CD8-positive, alpha-beta memory T cell (primary cell): ENCODE measurements around the gene FAHD2A. TPM values are rescaled to one million over a fixed set of nuclear protein-coding genes. Genes with fewer than 3 reads are reported as not detected.

ENCODE experiments used
- CTCF ChIA-PET: fragments of 350-600 bp; sonication (Branson Sonifier 250); formaldehyde crosslinking; loops from one replicate; lab custom pipeline; 2021; ENCODE audit warnings: antibody characterized with exemption; lab: Charles Lee
- POLR2A ChIA-PET: fragments of 350-600 bp; sonication (Branson Sonifier 250); formaldehyde crosslinking; loops from one replicate; lab custom pipeline; 2021; ENCODE audit warnings: antibody characterized with exemption; lab: Charles Lee
- DNase-seq, 5 donors: peaks; one replicate each; pipeline versions ENCODE4 v3.0.0 to v3.0.0-alpha.2; 2020 to 2022; ENCODE audit warnings: mixed read lengths in 1 of 5
- H3K27ac ChIP-seq: one replicate; pipeline ENCODE4 v1.7.0; 2013; ENCODE audit warnings: low read depth, mild to moderate bottlenecking, low read length, moderate library complexity
- H3K27me3 ChIP-seq: 2 replicates; pipeline ENCODE4 v1.7.0; 2013; ENCODE audit warnings: low read length, mild to moderate bottlenecking; ENCODE audit not compliant: insufficient read depth, poor library complexity, severe bottlenecking
- H3K36me3 ChIP-seq: 2 replicates; pipeline ENCODE4 v1.7.0; 2013; ENCODE audit warnings: mild to moderate bottlenecking, low read length, moderate library complexity; ENCODE audit not compliant: insufficient read depth
- H3K4me1 ChIP-seq: 2 replicates; pipeline ENCODE4 v1.7.0; 2013; ENCODE audit warnings: mild to moderate bottlenecking, low read length, moderate library complexity; ENCODE audit not compliant: insufficient read depth
- H3K4me3 ChIP-seq: 2 replicates; pipeline ENCODE4 v1.7.0; 2013; ENCODE audit warnings: mild to moderate bottlenecking, low read length
- H3K9me3 ChIP-seq: 2 replicates; pipeline ENCODE4 v1.7.0; 2013; ENCODE audit warnings: mild to moderate bottlenecking, low read length
- H3K27ac Mint-ChIP-seq, 8 donors: one replicate each; pipeline ENCODE4 v1.8.0; 2020 to 2021; ENCODE audit warnings: mixed read lengths in 8 of 8, mild to moderate bottlenecking in 6 of 8, inconsistent platforms in 3 of 8, moderate library complexity in 3 of 8
- H3K27me3 Mint-ChIP-seq, 2 donors: one replicate each; pipeline ENCODE4 v1.8.0; 2020 to 2021; ENCODE audit warnings: mixed read lengths in 2 of 2, mild to moderate bottlenecking in 1 of 2, moderate library complexity in 1 of 2
- H3K36me3 Mint-ChIP-seq, 3 donors: one replicate each; pipeline ENCODE4 v1.8.0; 2020 to 2021; ENCODE audit warnings: mixed read lengths in 3 of 3, inconsistent platforms in 1 of 3, mild to moderate bottlenecking in 1 of 3
- H3K4me1 Mint-ChIP-seq, 3 donors: one replicate each; pipeline ENCODE4 v1.8.0; 2020 to 2021; ENCODE audit warnings: mixed read lengths in 3 of 3, inconsistent platforms in 1 of 3, mild to moderate bottlenecking in 1 of 3
- H3K4me3 Mint-ChIP-seq, 7 donors: one replicate each; pipeline ENCODE4 v1.8.0; 2020 to 2021; ENCODE audit warnings: mixed read lengths in 7 of 7, mild to moderate bottlenecking in 6 of 7, moderate library complexity in 4 of 7, inconsistent platforms in 2 of 7
- H3K9me3 Mint-ChIP-seq, 5 donors: one replicate each; pipeline ENCODE4 v1.8.0; 2020 to 2022; ENCODE audit warnings: mixed read lengths in 5 of 5, mild to moderate bottlenecking in 3 of 5, moderate library complexity in 2 of 5, inconsistent platforms in 1 of 5
- polyA plus RNA-seq: library from polyadenylated mRNA; unstranded; fragments of 300-500 nt; fragmentation: Illumina TruSeq; gene quantifications from one replicate; pipeline ENCODE4 v1.2.3, GENCODE V29; 2021
- total RNA-seq, 2 experiments: library from RNA; stranded (reverse); gene quantifications; one replicate each; pipeline ENCODE4 v1.2.3, GENCODE V29; 2021

FAHD2A gene
- total and polyA plus RNA-seq, 3 experiments from 2014 or later = 20.0 to 32.3 (median 28.8) TPM

DNA sequence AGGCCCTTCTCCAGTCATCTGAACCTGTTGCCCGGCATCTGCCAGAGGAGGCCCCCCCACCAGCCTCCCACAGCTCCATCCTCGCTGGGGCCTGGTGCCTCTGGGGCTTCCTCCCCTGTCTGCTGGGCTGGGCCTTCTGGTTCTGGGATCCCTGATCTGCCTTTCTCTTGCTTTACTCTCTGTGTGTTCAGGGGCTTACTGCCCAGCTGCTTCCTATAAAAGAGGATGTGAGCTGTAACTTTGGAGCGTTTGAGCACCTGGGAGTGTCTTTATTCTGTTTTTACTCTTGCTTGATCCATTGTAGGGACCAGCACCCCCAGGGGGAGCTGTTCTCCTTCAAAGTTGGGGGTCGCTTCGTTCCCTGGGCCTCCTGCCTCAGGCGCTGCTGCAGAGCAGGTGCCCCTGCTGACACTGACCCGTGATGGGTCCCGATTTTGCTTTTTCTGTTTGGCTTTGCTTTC lies 23.1 kb upstream of the FAHD2A start:
- H3K4me3 ChIP-seq = no peak overlapping the region
- DNase-seq = no peak
- Mint-ChIP-seq H3K36me3 (no peaks in the 10 kb centered on the region), H3K4me1 (no peaks in the 10 kb centered on the region), H3K4me3 (no peak overlapping the region), H3K9me3 (no peaks in the 10 kb centered on the region), H3K27me3 (peaks cover 14 to 22% of the 10 kb centered on the region in 2 donors), H3K27ac (no peak overlapping the region)
- H3K9me3 ChIP-seq = no peaks in the 10 kb centered on the region
- no peaks in the 10 kb centered on the region for H3K4me1 ChIP-seq
- H3K27me3 ChIP-seq = no peaks in the 10 kb centered on the region
- ChIA-PET CTCF (no interaction called here), POLR2A (no interaction called here)
- H3K36me3 ChIP-seq = no peaks in the 10 kb centered on the region
- no peak overlapping the region for H3K27ac ChIP-seq

DNA sequence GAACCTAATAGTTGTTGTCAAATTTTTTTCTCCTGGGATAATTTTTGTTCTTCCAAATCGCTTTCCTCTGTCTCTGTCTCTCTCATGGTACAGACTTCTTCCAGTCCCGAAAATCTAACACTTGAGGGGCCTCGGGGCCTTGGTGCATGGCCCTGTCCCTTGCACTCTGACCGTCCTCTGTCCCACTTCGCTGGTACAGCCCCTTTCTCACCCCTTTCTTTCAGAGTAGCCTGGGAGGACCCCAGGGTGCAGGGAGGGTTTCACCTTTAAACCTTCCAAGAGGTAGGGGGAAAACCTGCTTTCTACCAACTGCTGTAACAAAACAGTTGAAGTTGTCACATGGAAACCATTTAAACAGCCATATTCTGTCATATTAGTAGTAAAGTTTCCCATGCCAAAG lies 22.2 kb upstream of the FAHD2A start:
- H3K27me3 Mint-ChIP-seq = peaks cover 9 to 23% of the 10 kb centered on the region in 2 donors
- H3K27me3 ChIP-seq = no peaks in the 10 kb centered on the region
- no peaks in the 10 kb centered on the region for H3K36me3 Mint-ChIP-seq
- no peak for DNase-seq
- H3K4me3 ChIP-seq = no peak overlapping the region
- no peak overlapping the region for H3K4me3 Mint-ChIP-seq
- no peaks in the 10 kb centered on the region for H3K36me3 ChIP-seq
- H3K4me1 ChIP-seq = no peaks in the 10 kb centered on the region
- POLR2A ChIA-PET = no interaction called here
- H3K4me1 Mint-ChIP-seq = no peaks in the 10 kb centered on the region
- no peak overlapping the region for H3K27ac ChIP-seq
- H3K9me3 ChIP-seq = no peaks in the 10 kb centered on the region
- H3K9me3 Mint-ChIP-seq = no peaks in the 10 kb centered on the region
- no peak overlapping the region for H3K27ac Mint-ChIP-seq
- CTCF ChIA-PET = interaction anchor here (1.4 kb wide), 1 partner anchor 9 kb away, joined by 3 read pairs; no protein-coding TSS in a partner anchor

DNA sequence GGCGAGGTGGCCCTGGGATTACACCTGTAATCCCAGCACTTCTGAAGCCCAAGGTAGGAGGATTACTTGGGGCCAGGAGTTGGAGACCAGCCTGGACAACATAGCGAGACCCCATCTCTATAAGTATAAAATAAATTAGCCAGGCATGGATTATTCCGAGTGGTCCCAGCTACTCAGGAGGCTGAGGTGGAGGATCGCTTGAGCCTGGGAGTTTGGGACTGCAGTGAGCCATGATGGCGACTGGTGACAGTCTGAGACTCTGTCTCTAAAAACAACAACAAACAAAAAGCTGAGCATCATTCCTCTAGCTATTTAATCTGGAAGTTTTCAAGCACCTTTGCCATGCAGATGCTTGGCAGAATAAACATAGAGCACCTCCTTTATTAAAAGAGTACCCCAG lies 21.8 kb upstream of the FAHD2A start:
- no peaks in the 10 kb centered on the region for H3K36me3 Mint-ChIP-seq

DNA sequence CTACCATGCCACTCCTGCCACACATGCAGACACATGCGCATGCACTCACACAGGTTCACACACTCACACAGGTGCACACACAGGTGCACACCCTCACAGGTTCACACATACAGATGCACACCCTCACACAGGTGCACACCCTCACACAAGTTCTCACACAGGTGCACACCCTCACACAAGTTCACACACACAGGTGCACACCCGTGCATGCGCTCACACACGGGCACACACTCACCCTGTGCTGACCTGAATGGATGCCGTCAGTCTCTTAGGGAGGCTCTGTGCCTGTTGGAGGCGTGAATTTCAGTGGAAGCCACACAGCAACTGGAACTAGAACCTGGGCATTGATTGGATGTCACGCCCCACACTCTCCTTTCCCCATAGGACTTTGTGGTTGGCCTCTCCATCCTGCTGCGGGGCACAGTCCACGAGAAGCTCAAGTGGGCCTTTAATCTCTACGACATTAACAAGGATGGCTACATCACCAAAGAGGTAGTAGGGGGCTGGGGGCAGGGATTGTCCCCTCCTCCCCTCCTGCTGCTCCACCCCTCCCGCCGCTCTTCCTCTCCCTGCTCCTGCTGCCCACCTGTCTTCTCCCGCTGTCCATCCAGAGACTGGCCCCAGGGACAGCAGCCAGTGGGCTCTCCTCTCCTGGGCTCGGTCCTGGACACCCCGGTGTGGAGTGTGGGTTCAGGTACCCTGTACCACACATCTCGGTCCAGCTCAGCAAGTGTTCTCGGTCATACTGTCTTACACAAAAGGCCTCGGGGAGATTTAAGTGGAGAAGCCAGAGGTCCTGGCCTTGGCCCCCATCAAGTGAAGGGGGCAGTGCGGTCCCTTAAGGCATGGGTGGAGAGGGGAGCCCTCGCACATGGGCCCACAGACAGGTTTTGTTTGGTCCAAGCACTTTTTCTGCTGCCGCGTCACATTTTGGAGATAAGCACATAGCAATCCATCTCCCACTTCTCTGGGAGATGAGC lies 21.0 kb upstream of the FAHD2A start:
- CTCF ChIA-PET = interaction anchor here (1.4 kb wide), 1 partner anchor 10 kb away, joined by 3 read pairs; no protein-coding TSS in a partner anchor

More for the DNA sequence above, 21.8 kb upstream of the FAHD2A start:
- no peaks in the 10 kb centered on the region for H3K9me3 ChIP-seq
- H3K27me3 ChIP-seq = no peaks in the 10 kb centered on the region
- Mint-ChIP-seq H3K4me1 (no peaks in the 10 kb centered on the region), H3K27me3 (peaks cover 6 to 22% of the 10 kb centered on the region in 2 donors), H3K4me3 (no peak overlapping the region), H3K27ac (no peak overlapping the region), H3K9me3 (no peaks in the 10 kb centered on the region)
- H3K27ac ChIP-seq = no peak overlapping the region
- no peak for DNase-seq
- POLR2A ChIA-PET = no interaction called here
- H3K4me3 ChIP-seq = no peak overlapping the region
- CTCF ChIA-PET = interaction anchor here (1.4 kb wide), 1 partner anchor 9 kb away, joined by 3 read pairs; no protein-coding TSS in a partner anchor
- no peaks in the 10 kb centered on the region for H3K4me1 ChIP-seq
- H3K36me3 ChIP-seq = no peaks in the 10 kb centered on the region

DNA sequence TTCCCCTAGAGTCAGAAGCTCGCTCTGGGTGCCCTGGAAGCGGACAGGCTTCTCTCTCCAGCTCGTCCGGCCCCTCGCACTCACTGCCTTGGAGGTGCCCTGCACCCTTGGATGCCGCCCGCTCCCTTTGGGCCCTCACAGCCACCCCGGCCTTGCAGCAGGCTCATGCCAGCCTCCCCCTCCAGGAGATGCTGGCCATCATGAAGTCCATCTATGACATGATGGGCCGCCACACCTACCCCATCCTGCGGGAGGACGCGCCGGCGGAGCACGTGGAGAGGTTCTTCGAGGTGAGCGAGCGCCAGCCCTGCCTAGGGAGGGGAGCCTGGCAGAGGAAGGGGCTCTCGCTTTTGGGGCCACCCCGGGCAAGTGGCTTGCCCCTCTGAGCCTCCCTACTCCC lies 20.3 kb upstream of the FAHD2A start:
- H3K27me3 ChIP-seq = no peaks in the 10 kb centered on the region
- POLR2A ChIA-PET = no interaction called here

More for the DNA sequence above, 21.0 kb upstream of the FAHD2A start:
- Histone ChIP-seq H3K27ac (no peak overlapping the region), H3K4me1 (no peaks in the 10 kb centered on the region), H3K36me3 (no peaks in the 10 kb centered on the region), H3K9me3 (no peaks in the 10 kb centered on the region), H3K4me3 (no peak overlapping the region), H3K27me3 (no peaks in the 10 kb centered on the region)
- H3K36me3 Mint-ChIP-seq = no peaks in the 10 kb centered on the region
- H3K9me3 Mint-ChIP-seq = no peaks in the 10 kb centered on the region
- peaks cover 4 to 19% of the 10 kb centered on the region in 2 donors for H3K27me3 Mint-ChIP-seq
- H3K4me3 Mint-ChIP-seq = no peak overlapping the region
- no peaks in the 10 kb centered on the region for H3K4me1 Mint-ChIP-seq
- POLR2A ChIA-PET = no interaction called here
- H3K27ac Mint-ChIP-seq = no peak overlapping the region
- DNase-seq = no peak

DNA sequence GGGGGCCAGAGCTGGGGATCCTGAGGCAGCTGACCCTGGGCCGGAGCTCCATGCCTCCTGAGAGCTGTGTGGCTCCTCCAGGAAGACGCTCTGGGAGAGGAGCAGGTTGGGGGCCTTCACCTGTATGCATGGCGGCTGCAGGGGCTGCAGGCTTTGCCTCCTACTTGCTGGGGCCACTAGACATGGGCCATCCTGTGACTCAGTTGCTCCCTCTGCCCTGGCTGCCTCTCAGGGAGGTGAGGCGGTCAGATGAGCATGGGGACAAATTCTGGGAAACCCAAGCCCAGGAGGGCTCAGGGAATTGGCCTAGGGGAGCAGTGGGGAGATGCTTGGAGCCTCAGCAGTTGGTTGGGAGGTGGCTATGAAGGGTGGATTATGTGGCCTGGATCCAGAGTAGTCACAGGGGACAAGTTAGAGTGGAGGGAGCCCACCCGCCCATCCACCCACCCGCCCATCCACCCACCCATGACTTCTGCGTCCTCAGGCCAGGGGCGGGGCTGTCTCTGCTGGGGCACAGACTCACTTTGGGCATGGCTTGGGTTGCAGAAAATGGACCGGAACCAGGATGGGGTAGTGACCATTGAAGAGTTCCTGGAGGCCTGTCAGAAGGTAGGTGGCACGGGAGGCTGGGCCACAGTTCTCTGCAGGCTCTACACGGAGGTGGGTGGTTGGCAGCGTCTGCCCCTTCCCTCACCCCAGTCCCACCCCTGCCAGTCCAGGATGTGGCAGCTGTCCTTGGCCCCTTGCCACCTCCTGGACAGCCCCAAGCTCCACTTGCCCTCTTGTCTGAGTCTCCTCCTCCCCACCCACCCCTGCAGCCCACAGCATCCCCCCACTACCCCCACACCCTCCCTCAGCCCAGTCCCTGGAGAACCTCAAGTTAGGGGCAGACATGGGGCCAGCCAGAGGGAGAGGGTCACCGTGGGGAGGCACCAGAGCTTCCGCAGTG lies 19.5 kb upstream of the FAHD2A start:
- POLR2A ChIA-PET = no interaction called here
- no peak overlapping the region for H3K27ac Mint-ChIP-seq
- no peak for DNase-seq

More for the DNA sequence above, 20.3 kb upstream of the FAHD2A start:
- DNase-seq = no peak
- H3K27ac Mint-ChIP-seq = no peak overlapping the region
- Histone ChIP-seq H3K4me1 (no peaks in the 10 kb centered on the region), H3K9me3 (no peaks in the 10 kb centered on the region), H3K36me3 (no peaks in the 10 kb centered on the region), H3K27ac (no peak overlapping the region), H3K4me3 (no peak overlapping the region)
- H3K36me3 Mint-ChIP-seq = no peaks in the 10 kb centered on the region
- H3K4me1 Mint-ChIP-seq = no peaks in the 10 kb centered on the region
- H3K4me3 Mint-ChIP-seq = no peak overlapping the region
- H3K27me3 Mint-ChIP-seq = peaks cover 4 to 17% of the 10 kb centered on the region in 2 donors
- CTCF ChIA-PET = no interaction called here
- no peaks in the 10 kb centered on the region for H3K9me3 Mint-ChIP-seq

DNA sequence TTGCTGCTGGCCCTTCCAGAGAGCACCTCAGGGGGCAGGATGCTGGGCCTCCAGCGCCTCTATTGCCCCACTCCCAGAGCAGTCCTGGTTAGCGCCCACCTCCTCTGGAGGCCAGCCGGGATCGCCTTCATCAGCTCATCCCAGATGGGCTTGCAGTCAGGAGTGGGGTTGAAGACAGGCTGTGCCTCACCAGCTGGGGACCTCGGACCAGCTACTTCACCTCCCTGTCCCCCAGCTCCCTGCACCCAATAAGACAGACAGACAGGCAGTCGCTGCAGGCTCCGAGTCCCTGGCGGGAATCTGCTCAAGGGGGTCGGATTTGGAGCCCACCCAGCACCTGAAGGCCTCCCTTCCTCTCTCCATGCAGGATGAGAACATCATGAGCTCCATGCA lies 18.9 kb upstream of the FAHD2A start:
- Mint-ChIP-seq H3K4me1 (no peaks in the 10 kb centered on the region), H3K27ac (no peak overlapping the region), H3K36me3 (no peaks in the 10 kb centered on the region), H3K9me3 (no peaks in the 10 kb centered on the region), H3K27me3 (peaks cover 6 to 25% of the 10 kb centered on the region in 2 donors), H3K4me3 (no peak overlapping the region)
- Histone ChIP-seq H3K4me1 (no peaks in the 10 kb centered on the region), H3K27me3 (no peaks in the 10 kb centered on the region), H3K4me3 (no peak overlapping the region), H3K36me3 (no peaks in the 10 kb centered on the region), H3K27ac (no peak overlapping the region), H3K9me3 (no peaks in the 10 kb centered on the region)
- POLR2A ChIA-PET = no interaction called here
- DNase-seq = no peak
- CTCF ChIA-PET = interaction anchor here (1.2 kb wide), 1 partner anchor 9 kb away, joined by 3 read pairs; no protein-coding TSS in a partner anchor

More for the DNA sequence above, 19.5 kb upstream of the FAHD2A start:
- H3K4me3 ChIP-seq = no peak overlapping the region
- H3K4me1 Mint-ChIP-seq = no peaks in the 10 kb centered on the region
- H3K4me3 Mint-ChIP-seq = no peak overlapping the region
- H3K27me3 ChIP-seq = no peaks in the 10 kb centered on the region
- H3K36me3 ChIP-seq = no peaks in the 10 kb centered on the region
- CTCF ChIA-PET = interaction anchor here (1.2 kb wide), 1 partner anchor 10 kb away, joined by 3 read pairs; no protein-coding TSS in a partner anchor
- no peaks in the 10 kb centered on the region for H3K9me3 Mint-ChIP-seq
- H3K4me1 ChIP-seq = no peaks in the 10 kb centered on the region
- no peaks in the 10 kb centered on the region for H3K36me3 Mint-ChIP-seq
- H3K27ac ChIP-seq = no peak overlapping the region
- peaks cover 6 to 25% of the 10 kb centered on the region in 2 donors for H3K27me3 Mint-ChIP-seq
- no peaks in the 10 kb centered on the region for H3K9me3 ChIP-seq
